Measurements from ENCODE around the gene UBR1.
"Not testable (repeated sequence)": the region's sequence is repeated elsewhere in the genome, so short reads cannot be mapped to it uniquely, and the experiment has no call there.

Gene UBR1

GRCh38 chr15:42893911-42894310, 211.9 kb downstream of the UBR1 start:
- not testable (repeated sequence) for DNase-seq
